ENCODE measurements around the gene CCDC181.

CCDC181 gene

GRCh38 chr1:169392406-169392805 lies 34.9 kb downstream of the CCDC181 start:
- H3K27ac ChIP-seq (ENCODE audit: low read length) = no peak overlapping the region
- H3K27me3 ChIP-seq (ENCODE audit: control insufficient read depth, insufficient read depth, low read length) = no peaks in the 10 kb centered on the region
- no peaks in the 10 kb centered on the region for H3K9me3 ChIP-seq (ENCODE audit: control insufficient read depth, low read depth, low read length)
- no peak overlapping the region for H3K9ac ChIP-seq (ENCODE audit: low read length)
- peaks cover 8% of the 10 kb centered on the region for H3K36me3 ChIP-seq (ENCODE audit: control insufficient read depth, low read depth, low read length)
- no peak overlapping the region for H3K4me3 ChIP-seq (ENCODE audit: low read length)
- H3K4me1 ChIP-seq (ENCODE audit: control insufficient read depth, low read depth, low read length) = no peaks in the 10 kb centered on the region

GRCh38 chr1:169390303-169390702 lies 37.0 kb downstream of the CCDC181 start:
- no peak overlapping the region for H3K27ac ChIP-seq (ENCODE audit: low read length)
- H3K4me1 ChIP-seq (ENCODE audit: control insufficient read depth, low read depth, low read length) = no peaks in the 10 kb centered on the region
- H3K9ac ChIP-seq (ENCODE audit: low read length) = no peak overlapping the region
- H3K36me3 ChIP-seq (ENCODE audit: control insufficient read depth, low read depth, low read length) = peaks cover 15% of the 10 kb centered on the region
- no peaks in the 10 kb centered on the region for H3K27me3 ChIP-seq (ENCODE audit: control insufficient read depth, insufficient read depth, low read length)
- H3K4me3 ChIP-seq (ENCODE audit: low read length) = no peak overlapping the region
- no peaks in the 10 kb centered on the region for H3K9me3 ChIP-seq (ENCODE audit: control insufficient read depth, low read depth, low read length)

GRCh38 chr1:169387399-169387798 lies 39.9 kb downstream of the CCDC181 start:
- H3K4me3 ChIP-seq (ENCODE audit: low read length) = no peak overlapping the region
- no peaks in the 10 kb centered on the region for H3K4me1 ChIP-seq (ENCODE audit: control insufficient read depth, low read depth, low read length)
- no peaks in the 10 kb centered on the region for H3K27me3 ChIP-seq (ENCODE audit: control insufficient read depth, insufficient read depth, low read length)
- no peak overlapping the region for H3K27ac ChIP-seq (ENCODE audit: low read length)
- H3K36me3 ChIP-seq (ENCODE audit: control insufficient read depth, low read depth, low read length) = peaks cover 19% of the 10 kb centered on the region
- H3K9me3 ChIP-seq (ENCODE audit: control insufficient read depth, low read depth, low read length) = no peaks in the 10 kb centered on the region
- H3K9ac ChIP-seq (ENCODE audit: low read length) = no peak overlapping the region

- H3K9ac ChIP-seq (ENCODE audit: low read length) = no peak overlapping the region
- H3K9me3 ChIP-seq (ENCODE audit: control insufficient read depth, low read depth, low read length) = no peaks in the 10 kb centered on the region
- H3K27ac ChIP-seq (ENCODE audit: low read length) = no peak overlapping the region
- H3K4me3 ChIP-seq (ENCODE audit: low read length) = no peak overlapping the region
- H3K4me1 ChIP-seq (ENCODE audit: control insufficient read depth, low read depth, low read length) = no peaks in the 10 kb centered on the region
- peaks cover 30% of the 10 kb centered on the region for H3K36me3 ChIP-seq (ENCODE audit: control insufficient read depth, low read depth, low read length)
- no peaks in the 10 kb centered on the region for H3K27me3 ChIP-seq (ENCODE audit: control insufficient read depth, insufficient read depth, low read length)
Observed at GRCh38 chr1:169383449-169383848, 43.8 kb downstream of the CCDC181 start.

- no peaks in the 10 kb centered on the region for H3K27me3 ChIP-seq (ENCODE audit: control insufficient read depth, insufficient read depth, low read length)
- H3K27ac ChIP-seq (ENCODE audit: low read length) = no peak overlapping the region
- H3K9me3 ChIP-seq (ENCODE audit: control insufficient read depth, low read depth, low read length) = no peaks in the 10 kb centered on the region
- peaks cover 26% of the 10 kb centered on the region for H3K36me3 ChIP-seq (ENCODE audit: control insufficient read depth, low read depth, low read length)
- H3K4me3 ChIP-seq (ENCODE audit: low read length) = no peak overlapping the region
- H3K4me1 ChIP-seq (ENCODE audit: control insufficient read depth, low read depth, low read length) = no peaks in the 10 kb centered on the region
- H3K9ac ChIP-seq (ENCODE audit: low read length) = no peak overlapping the region
Observed at GRCh38 chr1:169381162-169381561, 46.1 kb downstream of the CCDC181 start.

- no peak overlapping the region for H3K27ac ChIP-seq (ENCODE audit: low read length)
- no peaks in the 10 kb centered on the region for H3K27me3 ChIP-seq (ENCODE audit: control insufficient read depth, insufficient read depth, low read length)
- H3K36me3 ChIP-seq (ENCODE audit: control insufficient read depth, low read depth, low read length) = peaks cover 6% of the 10 kb centered on the region
Observed at GRCh38 chr1:169371404-169371803, 55.9 kb downstream of the CCDC181 start.

GRCh38 chr1:169368406-169368769 lies 58.9 kb downstream of the CCDC181 start:
- Histone ChIP-seq H3K27me3 (ENCODE audit: control insufficient read depth, insufficient read depth, low read length) (no peaks in the 10 kb centered on the region), H3K9me3 (ENCODE audit: control insufficient read depth, low read depth, low read length) (no peaks in the 10 kb centered on the region), H3K36me3 (ENCODE audit: control insufficient read depth, low read depth, low read length) (peaks cover 6% of the 10 kb centered on the region), H3K4me3 (ENCODE audit: low read length) (peak overlapping the region; percentile 78), H3K9ac (ENCODE audit: low read length) (peak overlapping the region; percentile 38), H3K27ac (ENCODE audit: low read length) (no peak overlapping the region), H3K4me1 (ENCODE audit: control insufficient read depth, low read depth, low read length) (peaks cover 3% of the 10 kb centered on the region)

More at GRCh38 chr1:169371404-169371803, 55.9 kb downstream of the CCDC181 start:
- Histone ChIP-seq H3K9ac (ENCODE audit: low read length) (no peak overlapping the region), H3K9me3 (ENCODE audit: control insufficient read depth, low read depth, low read length) (no peaks in the 10 kb centered on the region), H3K4me3 (ENCODE audit: low read length) (no peak overlapping the region), H3K4me1 (ENCODE audit: control insufficient read depth, low read depth, low read length) (peaks cover 3% of the 10 kb centered on the region)

GRCh38 chr1:169367686-169368405 lies 59.4 kb downstream of the CCDC181 start, which contains the start of the genes BLZF1 and NME7:
Gene BLZF1 (plus strand): TSS chr1:169368195. CDS start chr1:169369523, 1,328 bp downstream.
Gene NME7 (minus strand): TSS chr1:169367797. CDS start chr1:169367710, 87 bp downstream.
- Histone ChIP-seq H3K9ac (ENCODE audit: low read length) (peak within 1 kb of the TSS; percentile 38), H3K4me3 (ENCODE audit: low read length) (peak within 1 kb of the TSS; percentile 78), H3K36me3 (ENCODE audit: control insufficient read depth, low read depth, low read length) (peaks cover 6% of the 10 kb centered on the region), H3K9me3 (ENCODE audit: control insufficient read depth, low read depth, low read length) (no peaks in the 10 kb centered on the region), H3K27me3 (ENCODE audit: control insufficient read depth, insufficient read depth, low read length) (no peaks in the 10 kb centered on the region), H3K27ac (ENCODE audit: low read length) (peak within 1 kb of the TSS; percentile 31), H3K4me1 (ENCODE audit: control insufficient read depth, low read depth, low read length) (peaks cover 3% of the 10 kb centered on the region)

- Histone ChIP-seq H3K27me3 (ENCODE audit: control insufficient read depth, insufficient read depth, low read length) (no peaks in the 10 kb centered on the region), H3K9me3 (ENCODE audit: control insufficient read depth, low read depth, low read length) (no peaks in the 10 kb centered on the region), H3K36me3 (ENCODE audit: control insufficient read depth, low read depth, low read length) (peaks cover 6% of the 10 kb centered on the region), H3K27ac (ENCODE audit: low read length) (peak overlapping the region; percentile 31), H3K4me1 (ENCODE audit: control insufficient read depth, low read depth, low read length) (peaks cover 3% of the 10 kb centered on the region), H3K4me3 (ENCODE audit: low read length) (peak overlapping the region; percentile 78), H3K9ac (ENCODE audit: low read length) (peak overlapping the region; percentile 38)
Observed at GRCh38 chr1:169367096-169367685, 60.1 kb downstream of the CCDC181 start.

- H3K4me3 ChIP-seq (ENCODE audit: low read length) = no peak overlapping the region
- H3K36me3 ChIP-seq (ENCODE audit: control insufficient read depth, low read depth, low read length) = peaks cover 3% of the 10 kb centered on the region
- no peak overlapping the region for H3K27ac ChIP-seq (ENCODE audit: low read length)
- peaks cover 3% of the 10 kb centered on the region for H3K4me1 ChIP-seq (ENCODE audit: control insufficient read depth, low read depth, low read length)
- no peak overlapping the region for H3K9ac ChIP-seq (ENCODE audit: low read length)
- H3K27me3 ChIP-seq (ENCODE audit: control insufficient read depth, insufficient read depth, low read length) = no peaks in the 10 kb centered on the region
- H3K9me3 ChIP-seq (ENCODE audit: control insufficient read depth, low read depth, low read length) = no peaks in the 10 kb centered on the region
Observed at GRCh38 chr1:169364948-169365347, 62.3 kb downstream of the CCDC181 start.

GRCh38 chr1:169363046-169363730 lies 64.1 kb downstream of the CCDC181 start:
- Histone ChIP-seq H3K27me3 (ENCODE audit: control insufficient read depth, insufficient read depth, low read length) (no peaks in the 10 kb centered on the region), H3K4me1 (ENCODE audit: control insufficient read depth, low read depth, low read length) (peaks cover 3% of the 10 kb centered on the region), H3K36me3 (ENCODE audit: control insufficient read depth, low read depth, low read length) (no peaks in the 10 kb centered on the region), H3K4me3 (ENCODE audit: low read length) (no peak overlapping the region), H3K9me3 (ENCODE audit: control insufficient read depth, low read depth, low read length) (no peaks in the 10 kb centered on the region), H3K9ac (ENCODE audit: low read length) (no peak overlapping the region), H3K27ac (ENCODE audit: low read length) (no peak overlapping the region)

Measured in iPS-18a (cell line).